OCI-LY1 (cell line): ENCODE results near the gene NACC2.

ENCODE experiments used
- H2AFZ ChIP-seq: fragments of 200-600 bp; sonication (generic), shearing (Covaris generic); 2 replicates; pipeline ENCODE4 v1.6.0; 2014; ENCODE audit warnings: antibody characterized with exemption, mild to moderate bottlenecking, low read length
- H3F3A ChIP-seq: fragments of 200-600 bp; sonication (generic), shearing (Covaris generic); 2 replicates; pipeline ENCODE4 v1.6.0; 2014; ENCODE audit warnings: mild to moderate bottlenecking, antibody characterized with exemption, low read length, moderate library complexity; ENCODE audit not compliant: insufficient read depth
- H3K27ac ChIP-seq: fragments of 200-600 bp; sonication (generic); 2 replicates; pipeline ENCODE4 v1.5.1; 2014; ENCODE audit warnings: low read length, mixed run types, mild to moderate bottlenecking, low read depth; ENCODE audit not compliant: poor library complexity, severe bottlenecking
- H3K27me3 ChIP-seq: fragments of 200-600 bp; sonication (generic); 2 replicates; pipeline ENCODE4 v1.6.0; 2014; ENCODE audit warnings: antibody characterized with exemption, mild to moderate bottlenecking, low read length, moderate library complexity; ENCODE audit not compliant: insufficient read depth
- H3K36me3 ChIP-seq: fragments of 200-600 bp; sonication (generic); 2 replicates; pipeline ENCODE4 v1.6.1; 2014; ENCODE audit warnings: mild to moderate bottlenecking, antibody characterized with exemption, low read length, moderate library complexity, mixed read lengths; ENCODE audit not compliant: insufficient read depth
- H3K4me1 ChIP-seq: fragments of 200-600 bp; sonication (generic); 2 replicates; pipeline ENCODE4 v1.5.1; 2014; ENCODE audit warnings: mild to moderate bottlenecking, low read length, moderate library complexity; ENCODE audit not compliant: insufficient read depth, severe bottlenecking
- H3K4me2 ChIP-seq: fragments of 200-600 bp; sonication (generic), shearing (Covaris generic); 2 replicates; pipeline ENCODE4 v1.6.1; 2014; ENCODE audit warnings: low read length
- H3K4me3 ChIP-seq: fragments of 200-600 bp; sonication (generic); 2 replicates; pipeline ENCODE4 v1.5.1; 2014; ENCODE audit warnings: low read length, low read depth, mild to moderate bottlenecking, mixed read lengths; ENCODE audit not compliant: poor library complexity, severe bottlenecking
- H3K79me2 ChIP-seq: fragments of 200-600 bp; shearing (Covaris generic); 2 replicates; pipeline ENCODE4 v1.6.1; 2016; ENCODE audit warnings: mixed run types, low read length, mixed read lengths; ENCODE audit not compliant: insufficient read depth
- H3K9ac ChIP-seq: fragments of 200-600 bp; sonication (generic), shearing (Covaris generic); 2 replicates; pipeline ENCODE4 v1.6.1; 2014; ENCODE audit warnings: mild to moderate bottlenecking, low read length, mixed read lengths
- H3K9me2 ChIP-seq: fragments of 200-600 bp; sonication (generic), shearing (Covaris generic); 2 replicates; pipeline ENCODE4 v1.6.1; 2014; ENCODE audit warnings: low read depth, mild to moderate bottlenecking, low read length, mixed read lengths
- H3K9me3 ChIP-seq: fragments of 200-600 bp; shearing (Covaris generic); 2 replicates; pipeline ENCODE4 v1.6.1; 2014; ENCODE audit warnings: low read length, mixed read lengths
- H4K20me1 ChIP-seq: fragments of 200-600 bp; sonication (generic), shearing (Covaris generic); 2 replicates; pipeline ENCODE4 v1.6.0; 2016; ENCODE audit warnings: mild to moderate bottlenecking, low read length; ENCODE audit not compliant: insufficient read depth
- EZH2 ChIP-seq: fragments of 200-600 bp; sonication (generic), shearing (Covaris generic); IDR thresholded peaks from 2 replicates; pipeline ENCODE4 v1.8.0; 2017; ENCODE audit warnings: borderline replicate concordance, mixed run types, mild to moderate bottlenecking, antibody characterized with exemption, low read length, moderate library complexity, mixed read lengths
- TF ChIP-seq, protein P1 (sequence below): fragments of 200-600 bp; sonication (generic), shearing (Covaris generic); IDR thresholded peaks from 2 replicates; pipeline ENCODE4 v1.5.1; 2017; ENCODE audit warnings: mild to moderate bottlenecking, antibody characterized with exemption, low read length, moderate library complexity, mixed read lengths

Gene NACC2

DNA sequence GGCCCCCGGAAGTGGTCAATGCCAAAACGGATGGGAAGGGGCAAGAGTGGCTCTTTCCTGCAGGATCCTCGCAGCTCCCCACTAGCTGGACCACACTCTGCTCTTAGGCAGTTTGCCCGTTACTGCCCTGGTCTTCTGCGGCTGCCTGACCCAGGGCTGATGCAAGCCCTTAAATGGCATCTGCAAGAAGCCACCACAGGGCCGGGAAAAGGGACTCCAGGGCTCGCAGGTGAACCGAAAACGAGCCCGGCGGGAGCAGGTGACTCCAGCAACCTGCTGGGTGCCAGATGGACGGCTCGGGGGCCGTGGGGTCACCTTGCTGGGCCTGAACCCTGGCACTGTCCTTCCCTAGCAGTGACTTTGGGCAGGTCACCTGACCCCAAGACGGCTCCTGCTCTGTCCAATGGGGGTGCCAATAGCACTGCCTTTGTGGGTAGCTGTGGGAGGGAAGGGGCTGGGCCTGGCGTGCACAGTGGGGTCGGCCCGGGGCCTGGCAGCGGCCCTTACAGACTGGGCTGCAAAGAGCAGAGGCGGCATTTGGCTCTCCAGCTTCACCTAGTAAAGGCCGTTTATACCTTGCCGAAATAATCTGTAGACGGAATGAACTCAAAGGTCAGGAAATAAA is 22.3 kb upstream of the NACC2 start:
- Histone ChIP-seq H3K27me3 (no peaks in the 10 kb centered on the region), H3K79me2 (no peaks in the 10 kb centered on the region), H3K4me3 (peak overlapping the region; percentile 71), H4K20me1 (no peaks in the 10 kb centered on the region), H3K36me3 (peaks cover 23% of the 10 kb centered on the region), H3K9ac (peak overlapping the region; percentile 85), H3F3A (no peaks in the 10 kb centered on the region), H3K27ac (peak overlapping the region; percentile 2), H3K9me2 (no peaks in the 10 kb centered on the region), H3K9me3 (no peaks in the 10 kb centered on the region), H2AFZ (no peak overlapping the region), H3K4me1 (peaks cover 23% of the 10 kb centered on the region), H3K4me2 (peak overlapping the region; percentile 66)
- TF ChIP-seq, protein P1, sequence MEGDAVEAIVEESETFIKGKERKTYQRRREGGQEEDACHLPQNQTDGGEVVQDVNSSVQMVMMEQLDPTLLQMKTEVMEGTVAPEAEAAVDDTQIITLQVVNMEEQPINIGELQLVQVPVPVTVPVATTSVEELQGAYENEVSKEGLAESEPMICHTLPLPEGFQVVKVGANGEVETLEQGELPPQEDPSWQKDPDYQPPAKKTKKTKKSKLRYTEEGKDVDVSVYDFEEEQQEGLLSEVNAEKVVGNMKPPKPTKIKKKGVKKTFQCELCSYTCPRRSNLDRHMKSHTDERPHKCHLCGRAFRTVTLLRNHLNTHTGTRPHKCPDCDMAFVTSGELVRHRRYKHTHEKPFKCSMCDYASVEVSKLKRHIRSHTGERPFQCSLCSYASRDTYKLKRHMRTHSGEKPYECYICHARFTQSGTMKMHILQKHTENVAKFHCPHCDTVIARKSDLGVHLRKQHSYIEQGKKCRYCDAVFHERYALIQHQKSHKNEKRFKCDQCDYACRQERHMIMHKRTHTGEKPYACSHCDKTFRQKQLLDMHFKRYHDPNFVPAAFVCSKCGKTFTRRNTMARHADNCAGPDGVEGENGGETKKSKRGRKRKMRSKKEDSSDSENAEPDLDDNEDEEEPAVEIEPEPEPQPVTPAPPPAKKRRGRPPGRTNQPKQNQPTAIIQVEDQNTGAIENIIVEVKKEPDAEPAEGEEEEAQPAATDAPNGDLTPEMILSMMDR: no peak
- no peak for TF ChIP-seq EZH2

DNA sequence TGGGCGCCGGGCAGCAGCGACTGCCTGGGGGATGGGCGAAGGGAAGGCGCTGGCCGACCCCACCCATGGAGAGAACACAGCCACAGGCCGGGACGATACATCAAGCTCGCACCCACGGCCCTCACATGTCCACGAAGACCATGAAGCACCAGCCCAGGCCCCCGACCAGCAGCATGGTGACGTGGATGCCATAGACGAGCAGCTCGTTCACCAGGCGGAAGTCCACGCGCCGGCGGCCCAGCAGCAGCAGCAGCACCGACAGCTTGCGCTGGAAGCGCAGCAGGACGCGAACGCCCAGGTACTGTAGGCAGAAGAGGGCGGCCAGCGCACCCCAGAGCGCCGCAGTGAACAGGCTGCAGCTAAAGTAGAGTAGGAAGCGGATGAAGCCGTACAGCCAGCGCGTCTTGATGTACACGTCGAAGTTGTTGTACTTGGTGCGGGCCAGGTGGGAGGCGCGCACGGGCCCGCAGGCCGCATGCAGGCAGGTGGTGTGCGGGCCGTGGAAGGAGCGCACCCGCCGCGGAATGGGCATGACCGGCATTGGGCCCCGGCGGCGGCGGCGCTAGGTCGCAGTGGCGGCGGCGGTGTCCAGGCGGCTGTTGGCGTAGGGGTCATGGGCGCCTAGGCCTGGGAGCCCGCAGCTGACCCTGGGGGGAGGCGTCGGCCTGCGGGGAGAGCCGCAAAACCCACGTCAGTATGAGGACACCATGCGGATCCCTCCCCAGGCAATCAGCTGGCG is 21.4 kb upstream of the NACC2 start:
- no peak overlapping the region for H3K27ac ChIP-seq
- H3F3A ChIP-seq: no peaks in the 10 kb centered on the region
- no peak for TF ChIP-seq EZH2
- TF ChIP-seq, protein P1: no peak
- H3K9me3 ChIP-seq: no peaks in the 10 kb centered on the region
- H3K4me3 ChIP-seq: no peak overlapping the region
- peaks cover 23% of the 10 kb centered on the region for H3K36me3 ChIP-seq
- H3K79me2 ChIP-seq: no peaks in the 10 kb centered on the region
- H3K4me1 ChIP-seq: peaks cover 32% of the 10 kb centered on the region
- H3K4me2 ChIP-seq: no peak overlapping the region
- no peaks in the 10 kb centered on the region for H4K20me1 ChIP-seq
- no peak overlapping the region for H3K9ac ChIP-seq
- H3K27me3 ChIP-seq: no peaks in the 10 kb centered on the region
- no peak overlapping the region for H2AFZ ChIP-seq
- H3K9me2 ChIP-seq: no peaks in the 10 kb centered on the region

DNA sequence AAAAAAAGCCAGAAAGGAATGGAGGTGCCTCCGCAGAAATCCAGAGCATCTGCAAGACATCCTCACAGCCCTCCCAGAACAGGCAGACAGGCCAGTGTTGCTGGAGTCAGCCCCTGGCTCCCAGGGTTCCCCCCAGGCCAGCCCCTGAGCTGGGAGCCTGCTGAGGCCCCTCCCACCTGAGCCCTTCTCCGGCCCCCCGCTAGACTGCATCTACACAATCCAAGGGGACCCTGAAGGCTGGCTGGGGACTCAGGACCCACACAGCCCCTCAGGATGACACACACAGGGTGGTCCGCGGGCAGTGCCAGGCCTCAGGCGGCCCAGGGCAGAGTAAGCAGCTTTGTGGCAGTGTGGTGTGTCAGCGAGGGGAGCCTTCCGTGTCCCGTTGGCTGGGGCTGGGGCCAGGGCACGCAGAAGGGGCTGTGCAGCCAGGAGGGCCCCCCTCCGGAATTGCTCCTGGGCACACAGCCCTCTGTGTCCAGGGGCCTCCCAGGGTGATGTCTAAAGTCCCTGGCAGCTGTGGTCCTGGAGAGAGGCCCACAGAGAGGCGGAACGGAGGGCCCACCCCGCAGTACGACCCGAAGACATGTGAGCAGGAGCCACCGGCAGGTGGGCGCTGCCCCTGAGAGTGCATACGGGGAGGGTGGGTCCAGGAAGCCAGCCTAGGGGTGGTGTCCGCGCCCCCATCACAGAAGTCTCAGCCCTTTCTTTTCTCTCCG is 20.7 kb upstream of the NACC2 start:
- Histone ChIP-seq H3K9ac (no peak overlapping the region), H3K9me2 (no peaks in the 10 kb centered on the region), H3K9me3 (no peaks in the 10 kb centered on the region), H3K4me1 (peaks cover 39% of the 10 kb centered on the region), H2AFZ (no peak overlapping the region), H3K79me2 (no peaks in the 10 kb centered on the region), H4K20me1 (no peaks in the 10 kb centered on the region), H3K4me3 (no peak overlapping the region), H3K27ac (no peak overlapping the region), H3F3A (no peaks in the 10 kb centered on the region), H3K36me3 (peaks cover 23% of the 10 kb centered on the region), H3K4me2 (no peak overlapping the region), H3K27me3 (no peaks in the 10 kb centered on the region)
- TF ChIP-seq, protein P1: no peak
- TF ChIP-seq EZH2: no peak
